ENCODE measurements around the gene EGLN2. TPM values are rescaled to one million over a fixed set of nuclear protein-coding genes. Genes with fewer than 3 reads are reported as not detected.

EGLN2 gene
- total and polyA plus RNA-seq, 9 of the 15 experiments (the other 6 are each of a cell fraction or from before 2014, with no cell fraction given): 9.6 to 114 (median 71.0) TPM

DNA sequence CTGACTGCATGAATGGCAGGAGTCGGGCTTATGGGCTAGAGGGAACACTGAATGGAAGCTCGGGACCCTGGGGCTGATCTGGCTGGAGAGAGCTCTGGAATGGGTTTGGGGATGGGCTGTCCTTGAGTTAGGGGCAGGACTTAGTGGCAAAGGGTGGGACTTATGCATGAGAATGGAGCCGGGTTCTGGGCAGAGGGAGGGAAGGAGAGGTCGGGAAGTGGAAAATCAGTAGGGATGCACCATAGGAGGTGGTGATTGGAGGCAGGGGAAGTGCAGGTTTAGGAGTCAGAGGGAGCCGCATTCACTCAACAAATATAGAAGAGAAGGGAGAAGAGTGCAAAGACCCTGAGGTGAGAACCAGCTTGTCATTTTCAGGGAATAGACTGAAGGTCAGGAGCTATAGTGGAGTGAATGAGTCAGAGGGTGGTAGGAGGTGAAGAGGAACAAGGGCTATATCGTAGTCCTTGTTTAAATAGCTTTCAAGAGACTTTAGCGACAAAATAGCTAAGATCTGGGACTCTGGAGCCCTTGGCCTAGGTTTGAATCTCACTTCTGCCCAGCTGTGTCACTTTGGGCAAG lies 20.2 kb upstream of the EGLN2 start (continued):
- TF ChIP-seq KLF10 (CRISPR knock-in tag; IDR thresholded peaks at IDR 0.05): no peak
- TF ChIP-seq ELF4 (CRISPR knock-in tag; IDR thresholded peaks at IDR 0.05): no peak
- no peak for TF ChIP-seq GTF2A2 (tag; IDR thresholded peaks at IDR 0.05)
- no peak for TF ChIP-seq POLR2G (IDR thresholded peaks at IDR 0.05; ENCODE audit: low read depth, low read length)
- no peak for TF ChIP-seq MTA3 (IDR thresholded peaks at IDR 0.05; ENCODE audit: borderline replicate concordance)
- TF ChIP-seq, protein P1, sequence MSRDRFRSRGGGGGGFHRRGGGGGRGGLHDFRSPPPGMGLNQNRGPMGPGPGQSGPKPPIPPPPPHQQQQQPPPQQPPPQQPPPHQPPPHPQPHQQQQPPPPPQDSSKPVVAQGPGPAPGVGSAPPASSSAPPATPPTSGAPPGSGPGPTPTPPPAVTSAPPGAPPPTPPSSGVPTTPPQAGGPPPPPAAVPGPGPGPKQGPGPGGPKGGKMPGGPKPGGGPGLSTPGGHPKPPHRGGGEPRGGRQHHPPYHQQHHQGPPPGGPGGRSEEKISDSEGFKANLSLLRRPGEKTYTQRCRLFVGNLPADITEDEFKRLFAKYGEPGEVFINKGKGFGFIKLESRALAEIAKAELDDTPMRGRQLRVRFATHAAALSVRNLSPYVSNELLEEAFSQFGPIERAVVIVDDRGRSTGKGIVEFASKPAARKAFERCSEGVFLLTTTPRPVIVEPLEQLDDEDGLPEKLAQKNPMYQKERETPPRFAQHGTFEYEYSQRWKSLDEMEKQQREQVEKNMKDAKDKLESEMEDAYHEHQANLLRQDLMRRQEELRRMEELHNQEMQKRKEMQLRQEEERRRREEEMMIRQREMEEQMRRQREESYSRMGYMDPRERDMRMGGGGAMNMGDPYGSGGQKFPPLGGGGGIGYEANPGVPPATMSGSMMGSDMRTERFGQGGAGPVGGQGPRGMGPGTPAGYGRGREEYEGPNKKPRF (IDR thresholded peaks at IDR 0.05; ENCODE audit: low read depth, low read length): no peak
- no peak for TF ChIP-seq MTA1 (IDR thresholded peaks at IDR 0.05; ENCODE audit: borderline replicate concordance)
- no peak for TF ChIP-seq MAFF (IDR thresholded peaks at IDR 0.05; ENCODE audit: low read length)
- TF ChIP-seq CBFA2T2 (conservative IDR thresholded peaks at IDR 0.05): no peak
- no peak for TF ChIP-seq SNIP1 (IDR thresholded peaks at IDR 0.05; ENCODE audit: low read depth)
- TF ChIP-seq ZNF311 (CRISPR knock-in tag; IDR thresholded peaks at IDR 0.05): no peak
- no peak for TF ChIP-seq E2F3 (CRISPR knock-in tag; IDR thresholded peaks at IDR 0.05)
- TF ChIP-seq PTRF (tag; IDR thresholded peaks at IDR 0.05): no peak
- 0 out of 2 replicates have a peak, but pooled peaks have one; percentile 15 for TF ChIP-seq LARP7 (IDR thresholded peaks at IDR 0.05)
- no peak for TF ChIP-seq HOXB6 (CRISPR knock-in tag; IDR thresholded peaks at IDR 0.05; ENCODE audit: borderline replicate concordance)
- TF ChIP-seq, protein P2, sequence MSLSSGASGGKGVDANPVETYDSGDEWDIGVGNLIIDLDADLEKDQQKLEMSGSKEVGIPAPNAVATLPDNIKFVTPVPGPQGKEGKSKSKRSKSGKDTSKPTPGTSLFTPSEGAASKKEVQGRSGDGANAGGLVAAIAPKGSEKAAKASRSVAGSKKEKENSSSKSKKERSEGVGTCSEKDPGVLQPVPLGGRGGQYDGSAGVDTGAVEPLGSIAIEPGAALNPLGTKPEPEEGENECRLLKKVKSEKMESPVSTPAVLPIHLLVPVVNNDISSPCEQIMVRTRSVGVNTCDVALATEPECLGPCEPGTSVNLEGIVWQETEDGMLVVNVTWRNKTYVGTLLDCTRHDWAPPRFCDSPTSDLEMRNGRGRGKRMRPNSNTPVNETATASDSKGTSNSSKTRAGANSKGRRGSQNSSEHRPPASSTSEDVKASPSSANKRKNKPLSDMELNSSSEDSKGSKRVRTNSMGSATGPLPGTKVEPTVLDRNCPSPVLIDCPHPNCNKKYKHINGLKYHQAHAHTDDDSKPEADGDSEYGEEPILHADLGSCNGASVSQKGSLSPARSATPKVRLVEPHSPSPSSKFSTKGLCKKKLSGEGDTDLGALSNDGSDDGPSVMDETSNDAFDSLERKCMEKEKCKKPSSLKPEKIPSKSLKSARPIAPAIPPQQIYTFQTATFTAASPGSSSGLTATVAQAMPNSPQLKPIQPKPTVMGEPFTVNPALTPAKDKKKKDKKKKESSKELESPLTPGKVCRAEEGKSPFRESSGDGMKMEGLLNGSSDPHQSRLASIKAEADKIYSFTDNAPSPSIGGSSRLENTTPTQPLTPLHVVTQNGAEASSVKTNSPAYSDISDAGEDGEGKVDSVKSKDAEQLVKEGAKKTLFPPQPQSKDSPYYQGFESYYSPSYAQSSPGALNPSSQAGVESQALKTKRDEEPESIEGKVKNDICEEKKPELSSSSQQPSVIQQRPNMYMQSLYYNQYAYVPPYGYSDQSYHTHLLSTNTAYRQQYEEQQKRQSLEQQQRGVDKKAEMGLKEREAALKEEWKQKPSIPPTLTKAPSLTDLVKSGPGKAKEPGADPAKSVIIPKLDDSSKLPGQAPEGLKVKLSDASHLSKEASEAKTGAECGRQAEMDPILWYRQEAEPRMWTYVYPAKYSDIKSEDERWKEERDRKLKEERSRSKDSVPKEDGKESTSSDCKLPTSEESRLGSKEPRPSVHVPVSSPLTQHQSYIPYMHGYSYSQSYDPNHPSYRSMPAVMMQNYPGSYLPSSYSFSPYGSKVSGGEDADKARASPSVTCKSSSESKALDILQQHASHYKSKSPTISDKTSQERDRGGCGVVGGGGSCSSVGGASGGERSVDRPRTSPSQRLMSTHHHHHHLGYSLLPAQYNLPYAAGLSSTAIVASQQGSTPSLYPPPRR (CRISPR knock-in tag; IDR thresholded peaks at IDR 0.05; ENCODE audit: borderline replicate concordance): no peak
- TF ChIP-seq ZNF282 (CRISPR knock-in tag; IDR thresholded peaks at IDR 0.05): no peak
- TF ChIP-seq PCBP2 (IDR thresholded peaks at IDR 0.05; ENCODE audit: low read depth, low read length, poor library complexity, severe bottlenecking): no peak
- no peak for TF ChIP-seq PHTF2 (CRISPR knock-in tag; IDR thresholded peaks at IDR 0.05)
- TF ChIP-seq MTA2 (IDR thresholded peaks at IDR 0.05; ENCODE audit: low read depth): no peak
- TF ChIP-seq, protein P3, sequence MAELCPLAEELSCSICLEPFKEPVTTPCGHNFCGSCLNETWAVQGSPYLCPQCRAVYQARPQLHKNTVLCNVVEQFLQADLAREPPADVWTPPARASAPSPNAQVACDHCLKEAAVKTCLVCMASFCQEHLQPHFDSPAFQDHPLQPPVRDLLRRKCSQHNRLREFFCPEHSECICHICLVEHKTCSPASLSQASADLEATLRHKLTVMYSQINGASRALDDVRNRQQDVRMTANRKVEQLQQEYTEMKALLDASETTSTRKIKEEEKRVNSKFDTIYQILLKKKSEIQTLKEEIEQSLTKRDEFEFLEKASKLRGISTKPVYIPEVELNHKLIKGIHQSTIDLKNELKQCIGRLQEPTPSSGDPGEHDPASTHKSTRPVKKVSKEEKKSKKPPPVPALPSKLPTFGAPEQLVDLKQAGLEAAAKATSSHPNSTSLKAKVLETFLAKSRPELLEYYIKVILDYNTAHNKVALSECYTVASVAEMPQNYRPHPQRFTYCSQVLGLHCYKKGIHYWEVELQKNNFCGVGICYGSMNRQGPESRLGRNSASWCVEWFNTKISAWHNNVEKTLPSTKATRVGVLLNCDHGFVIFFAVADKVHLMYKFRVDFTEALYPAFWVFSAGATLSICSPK (IDR thresholded peaks at IDR 0.05; ENCODE audit: borderline replicate concordance): 0 out of 2 replicates have a peak, but pooled peaks have one; percentile 58
- TF ChIP-seq SUPT5H (IDR thresholded peaks at IDR 0.05): no peak
- TF ChIP-seq TBL1XR1 (IDR thresholded peaks at IDR 0.05; ENCODE audit: low read length in 2 of 2): no peak

Measured in K562 (cell line).